ENCODE measurements around the gene GABRR2. TPM values are rescaled to one million over a fixed set of nuclear protein-coding genes. Genes with fewer than 3 reads are reported as not detected.
"Not testable (repeated sequence)": the region's sequence is repeated elsewhere in the genome, so short reads cannot be mapped to it uniquely, and the experiment has no call there.

Gene GABRR2
- total RNA-seq, 1 donor from 2014 or later = 0.54 TPM

DNA sequence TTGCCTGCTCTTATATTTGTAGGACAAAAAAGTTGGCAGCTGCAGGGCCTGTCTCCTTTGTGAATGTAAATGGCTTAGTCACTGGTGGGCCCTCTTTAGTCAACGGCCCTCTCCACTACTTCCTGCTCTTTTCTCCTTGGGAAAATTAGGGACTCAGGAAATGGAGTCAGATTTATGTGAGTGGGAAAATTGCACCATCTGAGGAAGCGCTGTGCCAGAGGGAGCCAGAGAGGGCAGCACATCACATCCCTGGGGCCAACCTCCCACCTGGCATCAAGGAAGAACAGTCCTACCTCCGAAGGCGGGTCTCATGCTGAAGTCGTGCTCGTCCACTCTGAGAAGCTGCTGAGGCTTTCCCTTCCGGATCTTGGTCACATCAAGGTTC is 15.6 kb downstream of the GABRR2 start:
- intact Hi-C loops (cut with DNase I) = no loop called here
- ATAC-seq (ENCODE audit: poor library complexity) (no peak), DNase-seq (no peak)

DNA sequence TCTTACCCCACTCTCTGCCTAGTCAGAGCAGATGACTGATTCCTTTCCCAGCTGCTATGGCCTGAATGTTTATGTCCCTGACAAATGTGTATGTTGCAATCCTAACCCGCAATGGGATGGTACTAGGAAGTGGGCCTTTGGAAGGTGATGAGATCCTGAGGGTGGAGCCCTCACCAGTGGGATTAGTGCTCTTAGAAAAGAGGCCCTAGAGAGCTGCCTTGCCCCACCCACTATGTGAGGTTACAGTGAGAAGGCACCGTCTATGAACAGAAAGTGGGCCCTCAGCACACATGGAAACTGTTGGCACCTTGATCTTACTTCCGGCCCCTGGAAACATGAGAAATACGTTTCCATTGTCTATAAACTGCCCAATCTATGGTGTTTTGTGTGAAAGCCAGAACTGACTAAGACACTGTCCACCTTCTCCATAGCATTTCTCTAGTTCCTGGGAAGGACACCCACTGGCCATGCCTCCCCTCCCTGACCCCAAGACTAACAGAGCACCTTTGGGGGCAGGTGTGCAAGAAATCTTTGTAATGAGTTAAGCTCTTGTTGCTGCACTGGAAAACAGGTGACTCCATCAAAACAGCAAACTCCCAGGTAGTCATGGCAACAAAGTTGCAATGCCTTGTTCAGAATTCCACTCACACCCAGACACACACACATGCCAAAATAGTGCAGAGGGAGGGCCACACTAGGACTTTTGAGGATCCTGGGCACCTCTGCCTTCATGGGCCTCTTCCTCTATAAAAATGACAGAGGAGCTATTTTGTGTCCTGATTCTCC is 16.2 kb downstream of the GABRR2 start:
- DNase-seq = no peak
- ATAC-seq (ENCODE audit: poor library complexity) = no peak
- intact Hi-C loops (cut with DNase I) = no loop called here

DNA sequence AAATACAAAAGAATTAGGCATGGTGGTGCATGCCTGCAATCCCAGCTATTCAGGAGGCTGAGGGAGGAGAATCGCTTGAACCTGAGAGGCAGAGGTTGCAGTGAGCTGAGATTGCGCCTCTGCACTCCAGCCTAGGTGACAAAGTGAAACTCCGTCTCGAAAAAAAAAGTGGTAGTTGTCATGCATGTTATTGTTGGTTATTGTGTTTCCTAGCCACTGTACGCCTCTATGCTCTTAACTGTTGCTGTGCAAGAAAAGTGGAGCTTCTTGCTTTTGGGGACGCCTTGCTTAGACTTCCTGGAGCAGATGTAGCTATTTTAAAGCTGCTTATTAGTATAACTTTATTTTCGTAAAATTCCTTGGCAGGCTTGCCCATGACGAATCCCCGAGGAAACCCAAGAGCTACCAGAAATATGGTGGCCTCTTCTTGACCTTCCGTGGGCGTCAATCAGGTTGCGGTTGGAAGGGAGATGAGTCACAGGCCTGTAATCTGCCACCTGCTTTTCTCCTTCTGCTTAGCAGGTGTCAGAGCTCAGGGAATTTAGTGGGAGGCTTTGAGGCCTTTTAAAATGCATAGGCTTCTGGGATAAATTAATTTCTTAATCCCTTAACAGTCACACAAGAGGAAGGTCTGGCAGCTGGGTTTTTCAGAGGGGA is 17.3 kb downstream of the GABRR2 start:
- intact Hi-C loops (cut with DNase I) = no loop called here
- ATAC-seq (ENCODE audit: poor library complexity) (peak; percentile 72), DNase-seq (no peak)

DNA sequence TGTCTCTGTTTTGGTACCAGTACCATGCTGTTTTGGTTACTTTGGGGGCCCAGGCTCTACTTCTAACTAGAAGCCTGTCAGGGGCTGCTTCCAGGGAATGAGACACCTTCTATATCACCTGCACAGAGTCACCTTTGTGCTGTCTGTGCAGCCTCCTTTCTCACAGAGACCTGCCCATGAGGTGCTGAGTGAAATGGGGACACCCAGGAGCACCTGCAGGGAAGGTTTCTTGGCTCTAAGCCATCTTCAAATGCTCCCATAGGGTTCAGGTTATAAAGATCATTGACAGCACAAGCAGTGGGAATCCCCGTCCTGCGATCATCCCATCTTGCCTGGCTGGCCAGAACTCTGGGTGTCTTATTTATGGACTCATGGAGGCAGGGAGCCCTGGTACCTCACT is 19.1 kb downstream of the GABRR2 start:
- no peak for ATAC-seq (ENCODE audit: poor library complexity)
- DNase-seq = no peak
- intact Hi-C loops (cut with DNase I) = no loop called here

DNA sequence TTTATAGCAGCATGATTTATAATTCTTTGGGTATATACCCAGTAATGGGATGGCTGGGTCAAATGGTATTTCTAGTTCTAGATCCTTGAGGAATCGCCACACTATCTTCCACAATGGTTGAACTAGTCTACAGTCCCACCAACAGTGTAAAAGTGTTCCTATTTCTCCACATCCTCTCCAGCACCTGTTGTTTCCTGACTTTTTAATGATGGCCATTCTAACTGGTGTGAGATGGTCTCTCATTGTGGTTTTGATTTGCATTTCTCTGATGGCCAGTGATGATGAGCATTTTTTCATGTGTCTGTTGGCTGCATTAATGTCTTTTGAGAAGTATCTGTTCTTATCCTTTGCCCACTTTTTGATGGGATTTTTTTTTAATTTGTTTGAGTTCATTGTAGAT is 20.0 kb downstream of the GABRR2 start:
- DNase-seq; ATAC-seq (ENCODE audit: poor library complexity); intact Hi-C loops (cut with DNase I): not testable (repeated sequence)

DNA sequence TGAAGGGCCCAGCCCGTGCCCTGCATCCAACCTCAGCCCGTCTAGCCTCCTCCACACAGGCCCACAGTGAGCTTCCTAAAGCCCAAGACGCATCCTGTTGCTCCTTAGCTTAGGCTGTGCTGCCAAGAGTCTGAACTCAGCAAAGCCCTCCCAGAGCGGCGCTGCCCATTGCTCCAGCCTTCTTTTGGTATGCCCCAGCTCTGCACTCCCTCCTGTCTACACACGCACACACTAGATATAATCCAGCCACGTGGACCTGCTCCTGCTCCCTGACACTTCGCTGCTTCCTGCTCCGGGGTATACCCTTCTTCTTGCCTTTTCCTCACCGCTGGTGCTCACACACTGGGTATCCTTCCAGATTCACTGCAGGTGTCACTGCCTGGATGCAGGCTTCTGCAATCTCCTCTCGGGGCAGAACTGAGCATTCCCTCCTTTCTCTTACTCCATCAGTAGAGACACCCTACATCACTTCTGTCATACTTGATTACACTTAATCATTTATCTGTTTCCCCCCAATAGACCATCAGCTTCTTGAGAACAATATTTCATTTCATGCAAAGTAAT is 23.8 kb downstream of the GABRR2 start:
- DNase-seq (no peak), ATAC-seq (ENCODE audit: poor library complexity) (no peak)
- intact Hi-C loops (cut with DNase I) = no loop called here

DNA sequence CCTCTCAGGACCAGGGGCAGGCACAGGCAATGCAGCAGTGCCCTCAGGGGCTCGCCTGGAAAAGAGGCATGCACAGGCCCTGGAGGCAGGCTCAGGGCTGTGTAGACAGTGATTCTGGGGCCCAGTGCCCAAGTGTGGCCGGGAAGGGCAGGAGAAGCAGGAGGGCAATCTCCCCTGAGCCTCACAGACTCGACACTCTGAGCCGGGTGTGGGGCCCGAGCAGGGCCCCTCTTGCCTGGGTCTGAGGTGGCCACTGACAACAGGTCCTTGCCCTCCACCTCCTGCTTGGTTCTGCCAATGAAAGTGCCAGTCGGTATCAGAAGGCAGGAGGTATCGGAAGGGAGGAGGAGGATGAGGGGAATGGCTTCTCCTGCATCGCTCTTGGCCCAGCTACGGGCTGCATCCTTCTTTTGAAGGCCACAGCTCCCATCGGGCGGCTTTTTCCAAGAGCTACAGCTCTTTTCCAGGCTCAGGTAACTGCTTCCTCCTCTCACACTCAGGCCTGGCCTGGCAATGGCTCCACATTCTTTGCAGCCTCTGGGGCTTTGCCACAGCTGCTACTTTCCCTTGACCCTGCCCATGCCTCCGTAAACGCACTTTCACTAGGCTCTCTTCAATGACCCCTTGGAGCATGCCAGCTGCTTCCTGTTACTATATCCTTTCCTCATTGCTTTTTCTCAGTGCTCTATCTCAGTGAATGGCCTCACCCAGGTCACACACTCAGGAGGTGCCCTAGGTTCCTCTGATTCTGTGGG is 24.5 kb downstream of the GABRR2 start:
- ATAC-seq (ENCODE audit: poor library complexity) = no peak
- intact Hi-C loops (cut with DNase I) = no loop called here
- DNase-seq = no peak

DNA sequence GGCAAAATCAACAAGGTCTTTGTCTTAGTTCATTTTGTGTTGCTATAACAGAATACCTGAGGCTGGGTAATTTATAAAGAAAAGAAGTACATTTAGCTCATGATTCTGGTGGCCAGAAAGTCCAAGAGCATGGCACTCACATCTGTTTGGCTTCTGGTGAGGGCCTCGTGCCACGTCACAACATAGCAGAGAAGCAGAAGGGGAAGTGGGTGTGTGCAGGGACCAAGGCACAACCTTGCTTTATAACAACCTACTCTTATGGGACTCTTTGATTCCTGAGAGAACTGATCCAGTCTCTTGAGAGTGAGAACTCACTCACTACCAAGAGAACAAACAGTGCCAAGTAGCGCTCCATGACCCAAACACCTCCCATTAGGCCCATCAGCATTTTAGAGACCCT is 25.4 kb downstream of the GABRR2 start:
- ATAC-seq (ENCODE audit: poor library complexity) (no peak), DNase-seq (no peak)
- intact Hi-C loops (cut with DNase I) = no loop called here

DNA sequence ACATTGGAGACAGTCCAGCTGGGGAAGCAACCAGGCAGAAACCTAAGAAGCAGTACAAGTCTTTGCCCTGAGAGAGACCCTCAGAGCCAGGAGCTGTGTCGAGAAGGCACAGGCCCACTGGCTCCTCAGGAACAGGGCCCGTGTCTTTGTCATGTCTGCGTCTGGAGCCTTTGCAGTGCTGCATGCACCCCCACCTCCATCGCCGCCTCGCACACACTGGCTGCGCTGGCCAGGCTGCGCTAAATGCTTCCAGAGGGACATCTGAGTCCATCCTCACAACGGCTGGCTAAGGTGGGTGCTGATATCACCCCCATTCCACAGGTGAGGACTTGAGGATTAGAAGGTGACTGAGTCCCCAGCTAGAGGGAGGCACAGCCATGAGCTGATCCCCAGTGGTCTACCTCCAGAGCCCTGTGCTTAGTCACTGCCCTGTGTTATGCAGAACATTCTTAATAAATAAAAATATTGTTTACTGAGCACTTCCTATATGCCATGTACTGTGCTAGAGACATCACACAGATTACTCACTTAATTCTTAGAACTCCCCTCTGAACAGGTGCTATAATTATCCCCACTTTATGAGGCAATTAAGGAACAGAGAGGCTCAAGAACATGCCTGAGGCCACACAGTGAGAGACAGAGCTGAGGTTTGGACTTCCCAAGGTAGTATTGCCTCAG is 27.6 kb downstream of the GABRR2 start:
- DNase-seq = no peak
- ATAC-seq (ENCODE audit: poor library complexity) = no peak
- intact Hi-C loops (cut with DNase I) = no loop called here

DNA sequence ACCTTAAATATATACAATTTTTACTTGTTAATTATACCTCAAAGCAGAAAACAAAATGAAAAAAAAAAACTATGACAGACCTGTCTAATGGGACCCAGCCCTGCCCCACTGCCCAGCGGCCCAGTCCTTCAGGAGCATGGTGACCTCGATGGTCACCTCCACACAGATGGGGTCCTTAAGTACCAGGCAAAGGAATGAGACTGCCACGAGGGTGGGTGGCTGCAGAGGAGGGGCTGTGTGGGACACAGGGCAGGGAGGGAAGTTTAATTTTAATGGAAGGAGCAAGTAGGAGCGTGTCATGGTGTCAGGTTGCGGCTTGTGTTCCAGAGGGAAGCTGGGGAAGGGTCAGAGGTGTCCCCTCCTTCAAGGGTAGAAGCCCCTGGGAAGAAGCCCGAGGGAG is 28.6 kb downstream of the GABRR2 start:
- ATAC-seq (ENCODE audit: poor library complexity) (no peak), DNase-seq (no peak)
- intact Hi-C loops (cut with DNase I) = no loop called here

DNA sequence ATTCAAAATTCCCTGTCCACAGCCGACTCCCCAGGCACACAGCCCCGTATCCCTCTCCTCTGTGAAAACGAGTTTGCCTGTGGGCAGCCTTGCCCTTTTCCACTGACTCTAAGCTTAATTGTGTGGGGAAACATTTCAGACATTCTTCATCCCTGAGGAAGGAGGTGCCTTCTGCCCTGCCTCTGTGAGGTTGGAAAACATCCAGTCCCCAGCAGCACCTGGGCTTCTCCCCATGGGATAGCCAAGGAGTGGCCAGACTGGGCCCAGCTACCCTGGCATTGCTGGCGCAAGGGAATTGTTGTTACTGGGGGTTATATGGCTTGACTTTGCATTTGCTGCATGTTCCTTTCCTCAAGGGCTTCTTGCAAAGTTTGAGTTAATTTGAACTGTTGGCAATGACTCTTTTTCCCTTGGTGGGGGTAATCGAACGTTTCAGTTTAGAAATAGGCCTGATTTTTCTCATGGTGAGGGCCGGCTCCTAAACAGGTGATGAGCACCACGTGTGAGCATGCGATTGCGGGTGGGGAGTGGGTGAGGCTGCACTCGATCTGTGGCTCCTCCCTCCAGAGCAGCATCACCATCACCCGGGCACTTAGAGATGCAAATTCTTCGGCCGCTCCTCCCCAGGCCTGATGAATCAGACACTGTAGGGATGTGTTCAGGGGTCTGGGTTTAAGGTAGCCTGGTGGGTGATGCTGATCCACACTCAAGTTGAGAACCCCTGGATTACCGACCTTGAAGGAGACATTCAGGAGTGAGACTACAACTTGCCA is 29.9 kb downstream of the GABRR2 start:
- intact Hi-C loops (cut with DNase I) = no loop called here
- ATAC-seq (ENCODE audit: poor library complexity) (no peak), DNase-seq (no peak)

DNA sequence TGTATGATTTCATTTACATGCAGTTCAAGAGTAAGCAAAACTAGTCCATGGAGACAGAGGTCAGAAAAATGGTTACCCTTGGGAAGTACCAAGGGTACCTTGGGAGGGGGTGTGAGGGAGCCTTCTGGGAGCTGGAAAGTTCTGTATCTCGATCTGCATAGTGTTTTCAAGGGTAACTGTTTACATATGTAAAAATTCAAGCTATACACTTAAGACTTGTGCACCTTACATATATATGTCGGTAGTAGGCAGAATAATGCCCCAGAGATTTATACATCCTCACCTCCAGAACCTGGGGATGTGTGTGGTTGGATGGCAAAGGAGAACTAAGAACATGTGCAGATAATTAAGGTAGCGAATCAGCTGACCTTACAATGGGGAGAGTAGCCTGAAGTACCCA is 31.0 kb downstream of the GABRR2 start:
- DNase-seq = no peak
- no peak for ATAC-seq (ENCODE audit: poor library complexity)
- intact Hi-C loops (cut with DNase I) = no loop called here

DNA sequence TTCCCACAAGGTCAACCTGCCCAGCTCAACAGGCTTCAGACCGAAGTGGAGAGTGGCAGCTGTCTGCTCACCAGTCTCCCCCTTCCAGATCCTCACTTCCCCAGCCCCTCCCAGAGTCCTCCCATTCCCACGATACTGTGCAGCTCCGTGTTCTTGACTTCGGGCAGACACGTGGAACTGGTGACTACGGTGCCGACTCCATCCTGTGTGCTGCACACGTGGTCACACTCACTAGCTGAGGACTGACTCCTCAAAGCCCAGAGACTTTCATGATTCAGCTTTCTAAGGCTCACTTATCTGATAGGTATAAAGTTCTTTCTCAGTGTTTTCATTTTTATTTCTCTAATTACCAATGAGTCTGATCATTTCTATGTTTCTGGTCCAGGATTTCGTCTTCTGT is 32.4 kb downstream of the GABRR2 start:
- intact Hi-C loops (cut with DNase I) = no loop called here
- DNase-seq (no peak), ATAC-seq (ENCODE audit: poor library complexity) (no peak)

DNA sequence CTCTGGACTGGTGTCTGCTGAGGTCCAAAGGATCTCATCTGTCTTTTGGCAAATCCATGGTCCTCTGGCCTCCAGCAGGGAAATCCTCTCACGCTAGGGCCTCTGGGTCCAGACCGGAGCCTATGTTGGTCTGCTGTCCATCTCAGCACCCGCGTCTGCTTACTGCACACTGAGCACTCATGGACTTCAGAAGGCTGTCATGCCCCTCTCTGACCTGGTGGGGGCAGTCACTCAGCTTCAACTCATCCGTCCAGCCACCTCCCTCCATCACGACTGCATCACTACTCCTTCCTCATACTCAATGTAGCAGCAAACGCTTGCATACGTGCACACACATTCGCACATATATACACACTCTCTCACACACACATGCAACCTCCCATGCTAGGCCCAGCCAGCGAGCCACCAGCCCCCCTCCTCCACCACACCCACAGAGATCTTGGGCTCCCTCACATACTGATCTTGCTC is 33.3 kb downstream of the GABRR2 start:
- DNase-seq = no peak
- no peak for ATAC-seq (ENCODE audit: poor library complexity)
- intact Hi-C loops (cut with DNase I) = no loop called here

DNA sequence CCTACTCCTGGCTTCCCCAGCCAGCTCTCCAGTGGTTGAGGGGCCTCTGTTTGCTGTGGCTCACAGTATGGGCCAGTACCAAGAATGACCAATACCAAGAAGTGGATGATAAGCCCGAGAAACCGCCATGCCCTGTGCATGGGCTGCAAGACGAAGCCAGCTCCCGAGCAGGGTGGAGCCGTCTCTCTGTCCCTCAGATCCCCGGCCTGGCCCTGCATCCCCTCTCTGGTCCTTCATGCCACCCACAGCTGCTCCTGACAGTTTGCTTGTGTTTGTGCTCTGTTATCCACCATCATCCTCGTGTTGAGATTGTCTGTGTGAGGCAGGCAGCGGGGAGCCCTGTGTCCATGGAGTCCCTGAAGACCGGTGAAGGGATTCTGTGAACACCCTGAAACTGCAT is 36.1 kb downstream of the GABRR2 start:
- intact Hi-C loops (cut with DNase I) = no loop called here
- ATAC-seq (ENCODE audit: poor library complexity) = no peak

DNA sequence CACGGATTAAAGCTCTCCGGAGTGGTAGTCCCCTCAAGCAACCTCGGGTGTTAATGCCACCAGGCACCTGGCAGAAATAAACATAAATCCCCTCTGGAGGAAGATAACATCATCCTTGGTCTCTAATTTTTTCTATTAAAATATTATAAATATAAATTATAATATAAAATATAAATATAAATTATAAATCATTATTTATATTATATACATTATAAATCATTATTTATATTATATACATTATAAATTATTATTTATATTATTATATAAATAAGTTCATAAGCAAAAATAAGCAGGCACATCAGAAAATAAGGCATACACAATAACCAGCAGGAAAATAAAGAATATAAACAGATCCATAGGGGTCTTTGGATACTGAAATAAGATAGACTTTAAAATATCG is 39.2 kb downstream of the GABRR2 start:
- intact Hi-C loops (cut with DNase I) = no loop called here
- DNase-seq (no peak), ATAC-seq (ENCODE audit: poor library complexity) (no peak)

More for the DNA sequence above, 36.1 kb downstream of the GABRR2 start:
- no peak for DNase-seq

DNA sequence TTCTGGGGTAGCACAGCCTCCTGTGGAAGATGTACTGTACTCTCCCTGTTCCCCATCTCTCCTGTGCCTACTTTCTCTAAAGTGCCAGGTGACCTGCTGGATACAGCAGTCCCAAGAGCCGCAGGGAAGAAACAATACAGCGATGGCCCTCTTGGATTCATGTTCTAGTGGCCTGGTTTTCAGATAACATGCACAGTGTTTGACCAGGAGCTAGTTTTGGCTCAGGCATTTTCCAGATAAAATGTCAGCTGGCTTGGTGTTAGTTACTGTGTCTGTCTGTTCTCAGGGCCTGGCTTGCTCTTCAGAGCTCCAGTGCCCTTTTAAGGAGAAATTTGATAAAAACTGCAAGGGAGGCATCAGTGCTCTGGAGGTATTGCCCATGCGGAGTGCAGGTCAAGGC is 41.3 kb downstream of the GABRR2 start:
- intact Hi-C loops (cut with DNase I) = no loop called here
- DNase-seq (no peak), ATAC-seq (ENCODE audit: poor library complexity) (peak; percentile 76)

DNA sequence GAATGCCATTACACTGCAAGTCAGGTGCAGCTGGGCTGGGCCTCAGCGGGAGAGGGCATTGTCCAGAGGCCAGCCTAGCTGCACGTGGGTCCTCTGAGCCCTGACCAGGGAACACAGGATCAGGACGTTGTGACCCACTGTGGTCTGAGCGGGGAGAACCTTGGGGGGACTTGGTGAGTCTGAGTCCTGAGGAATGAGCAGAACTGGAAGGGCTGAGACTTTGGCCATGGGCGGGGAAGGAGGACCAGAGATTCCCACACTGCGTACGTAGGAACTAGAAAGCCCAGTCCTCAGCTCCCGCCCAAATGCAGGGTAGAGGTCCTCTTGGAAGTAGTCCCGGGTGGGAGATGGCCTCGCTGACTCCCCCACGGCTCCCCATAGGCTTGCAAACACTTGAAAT is 42.5 kb downstream of the GABRR2 start:
- intact Hi-C loops (cut with DNase I) = no loop called here
- DNase-seq (no peak), ATAC-seq (ENCODE audit: poor library complexity) (no peak)

Measured in Right ventricle myocardium superior (tissue), 1 donor.